Midbrain (tissue), 1 donor: ENCODE results near the gene TRIP6.
"Not testable (repeated sequence)": the region's sequence is repeated elsewhere in the genome, so short reads cannot be mapped to it uniquely, and the experiment has no call there.

Source experiments
- DNase-seq: peaks from one replicate; lab custom pipeline; 2025; lab: John Stamatoyannopoulos, UW

Gene TRIP6

GRCh38 chr7:100914208-100914878 is 47.2 kb downstream of the TRIP6 start:
- no peak for DNase-seq

- no peak for DNase-seq
Observed at GRCh38 chr7:100914879-100915447, 47.8 kb downstream of the TRIP6 start.

- not testable (repeated sequence) for DNase-seq
Observed at GRCh38 chr7:100919335-100919734, 52.1 kb downstream of the TRIP6 start.

GRCh38 chr7:100919779-100920437 is 52.7 kb downstream of the TRIP6 start:
- DNase-seq = not testable (repeated sequence)

- DNase-seq = no peak
Observed at GRCh38 chr7:100921039-100921438, 53.9 kb downstream of the TRIP6 start.
